Measurements from ENCODE around the gene LPAR5. TPM values are rescaled to one million over a fixed set of nuclear protein-coding genes. Genes with fewer than 3 reads are reported as not detected.

LPAR5 gene
- total RNA-seq, 4 donors from 2014 or later, result 1.8 to 11.4 (median 3.2) TPM

DNA sequence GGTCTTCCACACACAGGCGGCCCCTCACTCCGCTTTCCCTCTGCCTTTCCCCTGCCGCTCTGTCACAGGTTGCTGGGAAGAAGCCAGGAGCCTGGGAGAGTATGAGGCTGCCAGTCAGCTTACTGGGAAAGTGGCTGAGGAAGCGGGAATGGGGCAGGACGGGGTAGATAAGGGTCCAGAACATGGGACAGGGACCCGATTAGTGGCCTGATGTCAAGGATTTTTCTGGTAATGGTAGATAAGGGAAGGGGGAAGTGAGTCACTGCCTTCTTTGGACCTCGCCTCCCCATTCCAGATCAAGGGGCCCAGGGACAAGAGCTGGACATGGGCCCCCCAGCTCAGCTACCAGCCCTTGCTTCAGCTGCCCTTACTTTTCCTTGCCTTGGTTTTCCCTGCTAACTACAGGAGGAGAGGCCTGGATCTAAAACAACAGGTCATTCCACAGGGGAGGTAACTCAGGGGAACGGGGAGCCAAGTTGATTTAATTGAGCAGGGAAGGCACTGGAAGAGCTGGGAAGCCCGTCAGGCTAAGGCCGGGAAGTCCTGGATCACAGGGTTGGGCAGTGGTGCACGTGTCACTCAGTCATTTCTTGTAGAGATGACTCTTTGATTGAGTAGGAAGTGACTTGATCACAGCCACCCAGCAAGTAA lies 3.5 kb upstream of the LPAR5 start:
- no peaks in the 10 kb centered on the region for H3K36me3 ChIP-seq

GRCh38 chr12:6638305-6638704 lies 2.5 kb upstream of the LPAR5 start:
- Histone ChIP-seq H3K4me3 (no peak overlapping the region), H3K36me3 (no peaks in the 10 kb centered on the region), H3K9me3 (no peaks in the 10 kb centered on the region), H3K4me1 (peaks cover 0 to 3% (median 0%) of the 10 kb centered on the region in 4 donors), H3K27ac (peak overlapping the region in 3 of 4 donors; percentile 26 to 56 (median 55)), H3K27me3 (no peaks in the 10 kb centered on the region)
- WGBS, 2 donors, result 68 to 69% methylated on average over 9 of the region's 9 CpGs
- DNase-seq (ENCODE audit: low spot score in 2 of 2), result no peak
- no peak for TF ChIP-seq EP300 (IDR thresholded peaks at IDR 0.05)
- TF ChIP-seq, protein P1, sequence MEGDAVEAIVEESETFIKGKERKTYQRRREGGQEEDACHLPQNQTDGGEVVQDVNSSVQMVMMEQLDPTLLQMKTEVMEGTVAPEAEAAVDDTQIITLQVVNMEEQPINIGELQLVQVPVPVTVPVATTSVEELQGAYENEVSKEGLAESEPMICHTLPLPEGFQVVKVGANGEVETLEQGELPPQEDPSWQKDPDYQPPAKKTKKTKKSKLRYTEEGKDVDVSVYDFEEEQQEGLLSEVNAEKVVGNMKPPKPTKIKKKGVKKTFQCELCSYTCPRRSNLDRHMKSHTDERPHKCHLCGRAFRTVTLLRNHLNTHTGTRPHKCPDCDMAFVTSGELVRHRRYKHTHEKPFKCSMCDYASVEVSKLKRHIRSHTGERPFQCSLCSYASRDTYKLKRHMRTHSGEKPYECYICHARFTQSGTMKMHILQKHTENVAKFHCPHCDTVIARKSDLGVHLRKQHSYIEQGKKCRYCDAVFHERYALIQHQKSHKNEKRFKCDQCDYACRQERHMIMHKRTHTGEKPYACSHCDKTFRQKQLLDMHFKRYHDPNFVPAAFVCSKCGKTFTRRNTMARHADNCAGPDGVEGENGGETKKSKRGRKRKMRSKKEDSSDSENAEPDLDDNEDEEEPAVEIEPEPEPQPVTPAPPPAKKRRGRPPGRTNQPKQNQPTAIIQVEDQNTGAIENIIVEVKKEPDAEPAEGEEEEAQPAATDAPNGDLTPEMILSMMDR (IDR thresholded peaks at IDR 0.05), result no peak
- no peak for TF ChIP-seq POLR2A (IDR thresholded peaks at IDR 0.05)

More for the DNA sequence above, 3.5 kb upstream of the LPAR5 start:
- peak overlapping the region in 2 of 4 donors; percentile 26 to 55 for H3K27ac ChIP-seq
- H3K27me3 ChIP-seq, result no peaks in the 10 kb centered on the region
- H3K9me3 ChIP-seq, result no peaks in the 10 kb centered on the region
- 67 to 77% methylated on average over 11 of the region's 11 CpGs for WGBS, 2 donors
- TF ChIP-seq EP300 (IDR thresholded peaks at IDR 0.05) (no peak), POLR2A (IDR thresholded peaks at IDR 0.05) (no peak)
- TF ChIP-seq, protein P1 (IDR thresholded peaks at IDR 0.05), result no peak
- H3K4me1 ChIP-seq, result no peaks in the 10 kb centered on the region
- H3K4me3 ChIP-seq, result no peak overlapping the region
- DNase-seq (ENCODE audit: low spot score in 2 of 2), result no peak

- Histone ChIP-seq H3K27ac (peak overlapping the region in 3 of 4 donors; percentile 51 to 78 (median 60)), H3K4me3 (peak overlapping the region in 2 of 4 donors; percentile 15 to 37)
- 58 to 76% methylated on average over 5 of the region's 5 CpGs for WGBS, 2 donors
These were observed 344 bp downstream of the LPAR5 start for GRCh38 chr12:6635375-6635855.

GRCh38 chr12:6632026-6632983 lies 3.5 kb downstream of the LPAR5 start:
- no peak for TF ChIP-seq POLR2A (IDR thresholded peaks at IDR 0.05)
- TF ChIP-seq, protein P1 (IDR thresholded peaks at IDR 0.05), result no peak
- TF ChIP-seq EP300 (IDR thresholded peaks at IDR 0.05), result peak in 1 of 2 donors; percentile 36
- H3K4me1 ChIP-seq, result peaks cover 0 to 26% (median 14%) of the 10 kb centered on the region in 4 donors
- H3K9me3 ChIP-seq, result no peaks in the 10 kb centered on the region
- H3K36me3 ChIP-seq, result no peaks in the 10 kb centered on the region
- peak overlapping the region in 1 of 4 donors; percentile 15 for H3K4me3 ChIP-seq
- no peak for DNase-seq (ENCODE audit: low spot score in 2 of 2)
- peak overlapping the region in 3 of 4 donors; percentile 67 to 77 (median 72) for H3K27ac ChIP-seq
- WGBS, 2 donors, result 41 to 43% methylated on average over 21 of the region's 21 CpGs
- H3K27me3 ChIP-seq, result peaks cover 0 to 14% of the 10 kb centered on the region in 2 donors

More at GRCh38 chr12:6635375-6635855, 344 bp downstream of the LPAR5 start:
- H3K27me3 ChIP-seq, result peaks cover 0 to 14% of the 10 kb centered on the region in 2 donors
- H3K36me3 ChIP-seq, result no peaks in the 10 kb centered on the region
- peaks cover 0 to 26% (median 14%) of the 10 kb centered on the region in 4 donors for H3K4me1 ChIP-seq
- DNase-seq (ENCODE audit: low spot score in 2 of 2), result no peak
- no peaks in the 10 kb centered on the region for H3K9me3 ChIP-seq
- TF ChIP-seq POLR2A (IDR thresholded peaks at IDR 0.05) (no peak), EP300 (IDR thresholded peaks at IDR 0.05) (no peak)
- TF ChIP-seq, protein P1 (IDR thresholded peaks at IDR 0.05), result no peak
